ENCODE results near the gene FAM120A. TPM values are rescaled to one million over a fixed set of nuclear protein-coding genes. Genes with fewer than 3 reads are reported as not detected.

FAM120A gene
- total RNA-seq, 2 experiments from 2014 or later = 115 to 154 TPM

GRCh38 chr9:93540305-93540704, 88.8 kb downstream of the FAM120A start:
- ChIA-PET CTCF (no interaction called here), POLR2A (no interaction called here)
- no peaks in the 10 kb centered on the region for H3K27me3 Mint-ChIP-seq
- H3K27ac Mint-ChIP-seq = no peak overlapping the region
- no peaks in the 10 kb centered on the region for H3K4me1 Mint-ChIP-seq
- ATAC-seq (no peak), DNase-seq (no peak)
- no peak overlapping the region for H3K4me3 Mint-ChIP-seq
- H3K9me3 Mint-ChIP-seq (ENCODE audit: low read depth) = no peaks in the 10 kb centered on the region
- H3K36me3 Mint-ChIP-seq (ENCODE audit: low read depth) = peaks cover 33% of the 10 kb centered on the region
- intact Hi-C loops (cut with DNase I, micrococcal nuclease) = no loop called here

GRCh38 chr9:93541005-93541404, 89.5 kb downstream of the FAM120A start:
- Mint-ChIP-seq H3K36me3 (ENCODE audit: low read depth) (peaks cover 32% of the 10 kb centered on the region), H3K27me3 (no peaks in the 10 kb centered on the region), H3K4me3 (no peak overlapping the region), H3K4me1 (no peaks in the 10 kb centered on the region), H3K9me3 (ENCODE audit: low read depth) (no peaks in the 10 kb centered on the region), H3K27ac (peak overlapping the region; percentile 42)
- no peak for DNase-seq
- ChIA-PET CTCF (no interaction called here), POLR2A (no interaction called here)
- no peak for ATAC-seq
- intact Hi-C loops (cut with DNase I, micrococcal nuclease) = no loop called here

- CTCF ChIA-PET = no interaction called here
- intact Hi-C loops (cut with DNase I, micrococcal nuclease) = no loop called here
- DNase-seq (no peak), ATAC-seq (no peak)
- no peaks in the 10 kb centered on the region for H3K27me3 Mint-ChIP-seq
- H3K36me3 Mint-ChIP-seq (ENCODE audit: low read depth) = peaks cover 28% of the 10 kb centered on the region
- no peak overlapping the region for H3K27ac Mint-ChIP-seq
- H3K9me3 Mint-ChIP-seq (ENCODE audit: low read depth) = no peaks in the 10 kb centered on the region
- POLR2A ChIA-PET = no interaction called here
- H3K4me3 Mint-ChIP-seq = no peak overlapping the region
- no peaks in the 10 kb centered on the region for H3K4me1 Mint-ChIP-seq
Observed at GRCh38 chr9:93541581-93542349, 90.3 kb downstream of the FAM120A start.

DNA sequence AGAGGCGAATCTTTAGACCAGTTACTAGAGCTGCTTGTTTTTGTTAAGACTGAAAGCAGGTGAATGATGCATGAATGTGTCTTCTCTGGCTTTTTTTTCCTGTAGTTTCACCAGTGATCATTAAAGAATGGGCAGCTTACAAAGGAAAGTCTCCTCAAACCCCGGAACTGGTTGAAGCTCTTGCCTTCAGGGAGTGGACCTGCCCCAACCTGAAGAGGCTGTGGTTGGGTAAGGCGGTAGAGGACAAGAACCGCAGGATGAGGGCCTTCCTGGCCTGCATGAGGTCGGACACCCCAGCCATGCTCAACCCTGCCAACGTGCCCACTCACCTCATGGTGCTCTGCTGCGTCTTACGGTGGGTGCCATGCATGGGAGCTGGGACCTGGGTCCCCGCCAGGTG, 91.6 kb downstream of the FAM120A start:
- no peaks in the 10 kb centered on the region for H3K9me3 Mint-ChIP-seq (ENCODE audit: low read depth)
- ChIA-PET POLR2A (no interaction called here), CTCF (interaction anchor here (0.7 kb wide), 1 partner anchor 53 kb away, joined by 3 read pairs; no protein-coding TSS in a partner anchor)
- DNase-seq (no peak), ATAC-seq (no peak)
- H3K4me3 Mint-ChIP-seq = no peak overlapping the region
- H3K36me3 Mint-ChIP-seq (ENCODE audit: low read depth) = peaks cover 30% of the 10 kb centered on the region
- H3K27me3 Mint-ChIP-seq = no peaks in the 10 kb centered on the region
- H3K27ac Mint-ChIP-seq = no peak overlapping the region
- intact Hi-C loops (cut with DNase I, micrococcal nuclease) = no loop called here
- H3K4me1 Mint-ChIP-seq = no peaks in the 10 kb centered on the region

DNA sequence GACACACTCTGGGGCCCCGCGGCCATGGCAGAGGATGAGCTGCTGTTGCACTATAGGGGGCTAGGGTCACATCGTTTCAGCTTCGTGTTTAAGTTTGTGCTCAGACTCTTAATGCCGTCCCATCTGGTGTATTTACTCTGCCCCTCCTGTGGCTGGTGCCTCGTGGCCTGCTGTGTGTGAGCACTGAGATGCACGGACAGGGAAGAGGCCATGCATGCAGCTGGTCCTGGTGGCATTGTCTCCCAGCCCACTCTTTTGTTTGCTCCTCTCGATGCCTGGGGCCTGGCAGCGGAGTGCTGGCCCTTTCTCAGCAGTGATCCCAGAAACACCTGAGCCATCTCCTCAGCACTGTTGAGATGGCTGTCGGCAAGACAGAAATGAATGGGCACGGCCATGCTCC, 94.9 kb downstream of the FAM120A start:
- H3K9me3 Mint-ChIP-seq (ENCODE audit: low read depth) = no peaks in the 10 kb centered on the region
- no peak overlapping the region for H3K4me3 Mint-ChIP-seq
- no peak overlapping the region for H3K27ac Mint-ChIP-seq
- intact Hi-C loops (cut with DNase I, micrococcal nuclease) = no loop called here
- H3K36me3 Mint-ChIP-seq (ENCODE audit: low read depth) = peaks cover 23% of the 10 kb centered on the region
- no peaks in the 10 kb centered on the region for H3K27me3 Mint-ChIP-seq
- ChIA-PET POLR2A (no interaction called here), CTCF (no interaction called here)
- no peaks in the 10 kb centered on the region for H3K4me1 Mint-ChIP-seq
- ATAC-seq = no peak
- no peak for DNase-seq

DNA sequence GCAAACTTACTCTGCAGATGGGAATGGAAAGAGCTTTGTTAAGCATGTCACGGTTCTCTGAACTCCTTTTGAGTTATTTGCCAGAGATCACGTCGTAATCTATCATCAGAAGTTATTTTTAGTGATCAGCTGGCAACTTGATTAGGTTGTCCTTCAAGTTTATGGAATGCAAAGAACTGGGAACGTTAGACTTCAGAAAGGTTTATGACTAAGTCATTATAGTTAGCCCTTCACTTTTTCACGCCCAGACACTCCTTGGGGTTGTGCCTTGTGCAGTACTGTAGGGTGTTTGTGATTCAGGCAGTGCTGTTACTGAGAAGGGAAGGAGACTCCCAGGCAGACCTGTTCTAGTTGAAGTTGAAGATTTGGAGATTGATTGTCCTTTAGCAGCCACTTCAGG, 98.1 kb downstream of the FAM120A start:
- H3K36me3 Mint-ChIP-seq (ENCODE audit: low read depth) = peaks cover 26% of the 10 kb centered on the region
- H3K9me3 Mint-ChIP-seq (ENCODE audit: low read depth) = no peaks in the 10 kb centered on the region
- POLR2A ChIA-PET = no interaction called here
- ATAC-seq (no peak), DNase-seq (no peak)
- no peaks in the 10 kb centered on the region for H3K4me1 Mint-ChIP-seq
- intact Hi-C loops (cut with DNase I, micrococcal nuclease) = no loop called here
- no peaks in the 10 kb centered on the region for H3K27me3 Mint-ChIP-seq
- CTCF ChIA-PET = interaction anchor here (0.6 to 1.0 kb wide), 2 partner anchors 17 to 52 kb away, joined by 3 read pairs; no protein-coding TSS in a partner anchor
- H3K4me3 Mint-ChIP-seq = no peak overlapping the region
- no peak overlapping the region for H3K27ac Mint-ChIP-seq

DNA sequence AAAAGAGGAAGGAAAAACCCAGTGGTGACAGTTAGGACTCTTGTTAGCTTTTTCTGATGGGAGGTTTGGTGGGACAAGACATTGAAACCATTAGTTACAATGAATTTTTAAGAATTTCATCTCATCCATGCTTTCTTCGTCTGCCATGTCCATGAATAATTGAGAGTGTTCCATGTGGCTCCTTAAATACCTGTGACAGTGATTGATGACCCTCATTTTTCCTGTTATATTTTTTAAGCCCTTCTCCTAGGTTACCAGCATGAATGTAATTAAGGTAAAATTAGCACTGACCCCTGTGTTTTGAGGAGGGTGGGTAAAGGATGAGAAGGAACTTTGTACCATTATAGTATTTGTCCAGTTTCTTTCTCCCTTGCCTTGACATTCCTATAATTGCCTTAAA, 101.4 kb downstream of the FAM120A start:
- no peak for DNase-seq
- ChIA-PET CTCF (interaction anchor here (0.6 to 1.7 kb wide), 2 partner anchors 9 to 14 kb away, joined by 3 to 10 read pairs; no protein-coding TSS in a partner anchor), POLR2A (no interaction called here)
- intact Hi-C loops (cut with DNase I, micrococcal nuclease) = no loop called here
- H3K4me3 Mint-ChIP-seq = no peak overlapping the region
- ATAC-seq = no peak
- peaks cover 35% of the 10 kb centered on the region for H3K36me3 Mint-ChIP-seq (ENCODE audit: low read depth)
- H3K9me3 Mint-ChIP-seq (ENCODE audit: low read depth) = no peaks in the 10 kb centered on the region
- no peaks in the 10 kb centered on the region for H3K4me1 Mint-ChIP-seq
- H3K27me3 Mint-ChIP-seq = no peaks in the 10 kb centered on the region
- H3K27ac Mint-ChIP-seq = no peak overlapping the region

DNA sequence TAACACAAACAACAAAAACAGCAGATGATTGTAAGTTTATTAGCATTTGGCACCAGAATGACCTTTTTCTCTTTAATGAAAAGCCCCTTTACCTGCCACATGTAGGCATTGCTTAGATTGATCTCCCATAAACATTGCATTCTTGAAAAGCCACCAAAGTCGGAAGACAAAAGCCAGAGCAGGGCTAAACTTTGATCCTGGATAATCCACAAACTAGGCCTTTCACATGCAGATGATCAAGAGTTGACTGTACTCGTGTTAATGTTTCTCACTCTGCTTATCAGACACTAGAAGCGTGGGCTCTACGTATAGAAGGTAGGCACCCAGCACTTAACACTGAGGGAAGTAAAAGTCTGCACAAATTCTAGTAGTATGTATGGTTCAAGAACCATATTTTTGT, 103.9 kb downstream of the FAM120A start:
- no peak overlapping the region for H3K27ac Mint-ChIP-seq
- H3K27me3 Mint-ChIP-seq = no peaks in the 10 kb centered on the region
- no peaks in the 10 kb centered on the region for H3K4me1 Mint-ChIP-seq
- DNase-seq (no peak), ATAC-seq (no peak)
- ChIA-PET POLR2A (no interaction called here), CTCF (no interaction called here)
- intact Hi-C loops (cut with DNase I, micrococcal nuclease) = no loop called here
- H3K36me3 Mint-ChIP-seq (ENCODE audit: low read depth) = peaks cover 41% of the 10 kb centered on the region
- H3K9me3 Mint-ChIP-seq (ENCODE audit: low read depth) = no peaks in the 10 kb centered on the region
- no peak overlapping the region for H3K4me3 Mint-ChIP-seq

- intact Hi-C loops (cut with DNase I, micrococcal nuclease) = no loop called here
- no peaks in the 10 kb centered on the region for H3K9me3 Mint-ChIP-seq (ENCODE audit: low read depth)
- H3K4me1 Mint-ChIP-seq = no peaks in the 10 kb centered on the region
- H3K4me3 Mint-ChIP-seq = no peak overlapping the region
- ChIA-PET CTCF (interaction anchor here (1.8 kb wide), 1 partner anchor 9 kb away, joined by 10 read pairs; no protein-coding TSS in a partner anchor), POLR2A (no interaction called here)
- H3K36me3 Mint-ChIP-seq (ENCODE audit: low read depth) = peaks cover 35% of the 10 kb centered on the region
- DNase-seq (no peak), ATAC-seq (no peak)
- H3K27me3 Mint-ChIP-seq = no peaks in the 10 kb centered on the region
- no peak overlapping the region for H3K27ac Mint-ChIP-seq
Observed at GRCh38 chr9:93557366-93558137, 106.1 kb downstream of the FAM120A start.

DNA sequence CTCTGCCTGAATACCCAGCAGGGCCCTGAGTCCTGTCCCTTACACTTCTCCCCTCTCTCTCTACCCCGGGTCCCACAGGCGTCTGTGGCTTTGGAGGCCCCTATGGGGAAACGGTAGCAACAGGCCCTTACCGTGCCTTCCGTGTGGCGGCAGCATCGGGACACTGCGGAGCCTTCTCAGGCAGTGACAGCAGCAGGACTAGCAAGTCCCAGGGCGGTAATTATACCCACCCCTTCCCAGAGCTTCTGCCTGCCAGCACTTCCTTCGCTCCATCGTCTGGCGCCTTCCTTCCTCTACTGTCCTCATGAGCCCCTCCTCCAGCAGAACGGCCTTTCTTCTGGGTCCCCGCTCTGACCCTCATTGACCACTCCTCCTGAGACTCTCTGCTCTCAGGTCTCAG, 107.0 kb downstream of the FAM120A start:
- Mint-ChIP-seq H3K27ac (no peak overlapping the region), H3K9me3 (ENCODE audit: low read depth) (no peaks in the 10 kb centered on the region), H3K4me1 (no peaks in the 10 kb centered on the region), H3K27me3 (no peaks in the 10 kb centered on the region), H3K4me3 (no peak overlapping the region), H3K36me3 (ENCODE audit: low read depth) (peaks cover 39% of the 10 kb centered on the region)
- POLR2A ChIA-PET = no interaction called here
- no peak for ATAC-seq
- CTCF ChIA-PET = no interaction called here
- intact Hi-C loops (cut with DNase I, micrococcal nuclease) = no loop called here
- DNase-seq = no peak

- no peaks in the 10 kb centered on the region for H3K27me3 Mint-ChIP-seq
- intact Hi-C loops (cut with DNase I, micrococcal nuclease) = no loop called here
- POLR2A ChIA-PET = no interaction called here
- no peak overlapping the region for H3K27ac Mint-ChIP-seq
- H3K9me3 Mint-ChIP-seq (ENCODE audit: low read depth) = no peaks in the 10 kb centered on the region
- peaks cover 14% of the 10 kb centered on the region for H3K4me1 Mint-ChIP-seq
- no peak overlapping the region for H3K4me3 Mint-ChIP-seq
- no peak for DNase-seq
- peaks cover 44% of the 10 kb centered on the region for H3K36me3 Mint-ChIP-seq (ENCODE audit: low read depth)
- CTCF ChIA-PET = interaction anchor here (0.6 to 1.9 kb wide), 3 partner anchors 9 to 453 kb away, joined by 3 to 10 read pairs (median 3); no protein-coding TSS in a partner anchor
- no peak for ATAC-seq
Observed at GRCh38 chr9:93560991-93561390, 109.5 kb downstream of the FAM120A start.

DNA sequence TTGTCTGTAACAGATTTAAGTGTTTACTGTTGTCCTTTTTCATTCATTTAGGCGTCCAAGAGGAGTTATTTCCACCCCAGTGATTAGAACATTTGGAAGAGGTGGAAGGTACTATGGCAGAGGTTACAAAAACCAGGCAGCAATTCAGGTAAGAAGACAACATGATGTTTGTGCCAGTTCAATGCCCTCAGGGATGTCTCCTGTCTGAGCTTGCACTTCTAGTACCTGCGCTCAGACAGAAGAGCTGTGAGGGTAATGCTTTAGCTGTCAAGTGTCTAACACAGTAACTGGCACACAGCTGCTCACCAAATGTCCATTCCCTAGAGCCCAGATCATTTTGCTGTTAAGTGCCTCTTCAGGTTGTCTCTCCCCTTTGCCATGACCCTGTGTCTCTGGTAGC, 110.7 kb downstream of the FAM120A start:
- no peaks in the 10 kb centered on the region for H3K27me3 Mint-ChIP-seq
- H3K4me3 Mint-ChIP-seq = no peak overlapping the region
- no peak for ATAC-seq
- CTCF ChIA-PET = interaction anchor here (0.7 to 1.9 kb wide), 2 partner anchors 10 to 12 kb away, joined by 3 to 10 read pairs; no protein-coding TSS in a partner anchor
- intact Hi-C loops (cut with DNase I, micrococcal nuclease) = no loop called here
- DNase-seq = no peak
- POLR2A ChIA-PET = no interaction called here
- H3K9me3 Mint-ChIP-seq (ENCODE audit: low read depth) = no peaks in the 10 kb centered on the region
- no peak overlapping the region for H3K27ac Mint-ChIP-seq
- H3K4me1 Mint-ChIP-seq = peaks cover 17% of the 10 kb centered on the region
- peaks cover 38% of the 10 kb centered on the region for H3K36me3 Mint-ChIP-seq (ENCODE audit: low read depth)
